GM13977 (cell line): ENCODE measurements around the gene OGFR.

Experiments used
- DNase-seq: peaks from one replicate; pipeline ENCODE4 v3.0.0; 2012; ENCODE audit warnings: low spot score
- in situ Hi-C: fragments of 300-500 bp; cut with MboI; formaldehyde crosslinking; loops from one replicate; pipeline ENCODE4 v1.12.0; 2022; ENCODE audit warnings: low sequenced_read_pairs, low pct_unique_long_range_greater_than_20kb, mixed read lengths, inconsistent platforms; ENCODE audit not compliant: unreplicated experiment
- TF ChIP-seq, protein P1 (sequence below): IDR thresholded peaks from 2 replicates; pipeline ENCODE4 v1.5.1; 2012; ENCODE audit warnings: mild to moderate bottlenecking, control low read depth; ENCODE audit not compliant: insufficient read depth; ENCODE audit errors: extremely low read depth, missing control alignments

OGFR gene

GRCh38 chr20:62760471-62760855 is 44.2 kb upstream of the OGFR start:
- TF ChIP-seq, protein P1, sequence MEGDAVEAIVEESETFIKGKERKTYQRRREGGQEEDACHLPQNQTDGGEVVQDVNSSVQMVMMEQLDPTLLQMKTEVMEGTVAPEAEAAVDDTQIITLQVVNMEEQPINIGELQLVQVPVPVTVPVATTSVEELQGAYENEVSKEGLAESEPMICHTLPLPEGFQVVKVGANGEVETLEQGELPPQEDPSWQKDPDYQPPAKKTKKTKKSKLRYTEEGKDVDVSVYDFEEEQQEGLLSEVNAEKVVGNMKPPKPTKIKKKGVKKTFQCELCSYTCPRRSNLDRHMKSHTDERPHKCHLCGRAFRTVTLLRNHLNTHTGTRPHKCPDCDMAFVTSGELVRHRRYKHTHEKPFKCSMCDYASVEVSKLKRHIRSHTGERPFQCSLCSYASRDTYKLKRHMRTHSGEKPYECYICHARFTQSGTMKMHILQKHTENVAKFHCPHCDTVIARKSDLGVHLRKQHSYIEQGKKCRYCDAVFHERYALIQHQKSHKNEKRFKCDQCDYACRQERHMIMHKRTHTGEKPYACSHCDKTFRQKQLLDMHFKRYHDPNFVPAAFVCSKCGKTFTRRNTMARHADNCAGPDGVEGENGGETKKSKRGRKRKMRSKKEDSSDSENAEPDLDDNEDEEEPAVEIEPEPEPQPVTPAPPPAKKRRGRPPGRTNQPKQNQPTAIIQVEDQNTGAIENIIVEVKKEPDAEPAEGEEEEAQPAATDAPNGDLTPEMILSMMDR: no peak
- DNase-seq: no peak
- in situ Hi-C loops: no loop called here

- DNase-seq: no peak
- TF ChIP-seq, protein P1: no peak
- in situ Hi-C loops: no loop called here
Observed at GRCh38 chr20:62760856-62761758, 43.5 kb upstream of the OGFR start.

DNA sequence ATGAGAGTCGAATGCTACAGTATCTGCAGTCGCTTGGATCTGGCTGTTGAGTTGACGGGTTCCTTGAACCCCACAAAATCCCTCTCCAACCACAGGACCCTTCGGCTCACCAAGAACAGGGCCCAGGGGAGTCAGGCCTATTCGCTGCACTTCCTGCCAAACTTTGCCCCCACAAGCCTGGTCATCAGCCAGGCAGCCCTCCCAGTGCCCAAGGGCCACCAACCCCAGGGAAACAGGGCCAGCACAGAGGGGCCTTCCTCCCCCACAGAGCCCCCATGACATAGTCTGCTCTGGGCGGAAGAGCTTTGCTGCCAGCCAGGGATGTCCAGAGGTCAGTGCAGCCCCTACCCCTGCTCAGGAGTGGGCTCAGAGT is 42.9 kb upstream of the OGFR start:
- TF ChIP-seq, protein P1: no peak
- DNase-seq: no peak
- in situ Hi-C loops: no loop called here

DNA sequence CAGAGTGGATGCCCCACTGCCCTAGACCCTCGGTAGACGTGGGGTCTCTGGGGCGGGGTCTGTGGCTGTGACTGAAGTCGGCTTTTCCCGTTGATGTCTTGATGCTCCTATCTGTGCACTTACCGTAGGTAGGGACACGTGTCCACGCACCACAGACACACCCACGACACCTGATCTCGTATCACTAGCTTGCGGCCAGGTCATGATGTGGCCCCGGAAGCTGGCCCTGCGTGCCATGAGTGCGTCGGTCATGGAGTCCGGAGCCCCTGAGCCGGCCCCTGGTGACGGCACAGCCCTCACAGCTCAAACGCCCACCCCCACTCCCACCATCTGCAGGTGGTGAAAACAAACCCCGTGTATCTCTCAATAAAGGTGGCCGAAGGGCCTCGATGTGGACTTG is 42.3 kb upstream of the OGFR start:
- in situ Hi-C loops: no loop called here
- TF ChIP-seq, protein P1: no peak
- DNase-seq: no peak

DNA sequence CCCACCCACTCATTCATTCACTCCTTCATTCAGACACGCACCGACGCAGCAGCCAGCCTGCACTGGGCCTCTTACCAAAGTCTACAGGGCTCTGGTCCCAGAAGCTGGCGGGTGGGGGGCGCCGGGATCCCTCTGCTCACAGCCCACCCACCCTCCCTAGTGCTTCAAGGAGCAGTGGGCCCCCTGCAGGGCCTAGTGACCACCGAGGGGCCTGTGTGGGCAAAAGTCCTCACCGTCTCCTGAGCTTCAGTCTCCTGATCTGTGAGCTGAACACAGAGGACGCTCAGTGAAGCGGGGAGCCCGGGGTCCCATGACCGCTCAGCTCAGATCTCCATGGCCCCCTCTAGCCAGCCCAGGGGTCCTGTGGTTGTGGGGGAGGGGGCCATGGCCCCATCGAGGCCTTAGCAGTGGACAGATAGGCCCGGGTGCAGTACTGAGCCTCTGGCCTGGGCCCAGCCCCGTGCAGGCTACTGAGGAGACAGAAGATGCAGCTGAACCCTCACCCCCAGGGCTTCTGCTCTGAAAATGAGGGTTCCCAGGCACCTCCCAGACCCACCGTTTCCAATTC is 41.8 kb upstream of the OGFR start:
- in situ Hi-C loops: no loop called here
- TF ChIP-seq, protein P1: no peak
- no peak for DNase-seq

- TF ChIP-seq, protein P1: no peak
- in situ Hi-C loops: no loop called here
- DNase-seq: no peak
Observed at GRCh38 chr20:62763404-62763803, 41.2 kb upstream of the OGFR start.
